Hepatocyte (in vitro differentiated cells): ENCODE measurements around the gene GRM4.

Experiments
- CTCF ChIP-seq: fragments of 200-600 bp; sonication (generic); IDR thresholded peaks from 2 replicates; pipeline ENCODE4 v1.5.1; 2016; ENCODE audit warnings: antibody characterized with exemption, mild to moderate bottlenecking; ENCODE audit not compliant: poor library complexity
- EZH2 ChIP-seq: fragments of 200-600 bp; sonication (generic); IDR thresholded peaks from 2 replicates; pipeline ENCODE4 v1.6.1; 2016; ENCODE audit warnings: antibody characterized with exemption, mild to moderate bottlenecking, borderline replicate concordance

GRCh38 chr6:33993653-33994471 lies 152.0 kb downstream of the GRM4 start:
- TF ChIP-seq CTCF (no peak), EZH2 (no peak)
